Mesendoderm (in vitro differentiated cells): ENCODE measurements around the gene FAM3D.

Experiments
- DNase-seq: peaks from one replicate; pipeline ENCODE4 v3.0.0; 2013
- H2AK5ac ChIP-seq: 2 replicates; pipeline ENCODE4 v1.6.1; 2013; ENCODE audit warnings: low read length, inconsistent platforms
- H2BK120ac ChIP-seq: 2 replicates; pipeline ENCODE4 v1.6.1; 2013; ENCODE audit warnings: low read depth, mild to moderate bottlenecking, low read length, moderate library complexity, mixed read lengths
- H2BK15ac ChIP-seq: replicated peaks from 2 replicates; pipeline ENCODE4 v1.6.1; 2013; ENCODE audit warnings: low read depth, mild to moderate bottlenecking, moderate library complexity
- H2BK5ac ChIP-seq: 2 replicates; pipeline ENCODE4 v1.6.1; 2013; ENCODE audit warnings: low read length, inconsistent platforms
- H3K18ac ChIP-seq: 2 replicates; pipeline ENCODE4 v1.6.1; 2013; ENCODE audit warnings: mild to moderate bottlenecking, low read length, mixed read lengths
- H3K23ac ChIP-seq: one replicate; pipeline ENCODE4 v1.6.1; 2013; ENCODE audit warnings: low read length
- H3K27ac ChIP-seq: 2 replicates; pipeline ENCODE4 v1.5.1; 2013; ENCODE audit warnings: low read depth, mild to moderate bottlenecking, inconsistent platforms, low read length, moderate library complexity
- H3K27me3 ChIP-seq: 2 replicates; pipeline ENCODE4 v1.6.1; 2013; ENCODE audit warnings: low read length, control low read depth, mild to moderate bottlenecking, inconsistent platforms; ENCODE audit not compliant: insufficient read depth, poor library complexity
- H3K36me3 ChIP-seq: 2 replicates; pipeline ENCODE4 v1.6.1; 2013; ENCODE audit warnings: low read length, inconsistent platforms; ENCODE audit not compliant: control insufficient read depth, insufficient read depth
- H3K4ac ChIP-seq: one replicate; pipeline ENCODE4 v1.6.1; 2013; ENCODE audit warnings: low read depth, mild to moderate bottlenecking, low read length, moderate library complexity
- H3K4me1 ChIP-seq: 2 replicates; pipeline ENCODE4 v1.6.1; 2013; ENCODE audit warnings: low read depth, low read length, inconsistent platforms; ENCODE audit not compliant: control insufficient read depth
- H3K4me2 ChIP-seq: 2 replicates; pipeline ENCODE4 v1.6.1; 2013; ENCODE audit warnings: low read length
- H3K4me3 ChIP-seq: 2 replicates; pipeline ENCODE4 v1.5.1; 2013; ENCODE audit warnings: mild to moderate bottlenecking, low read length
- H3K56ac ChIP-seq: one replicate; pipeline ENCODE4 v1.6.1; 2013; ENCODE audit warnings: low read length
- H3K79me1 ChIP-seq: 2 replicates; pipeline ENCODE4 v1.6.1; 2013; ENCODE audit warnings: low read length, inconsistent platforms
- H3K79me2 ChIP-seq: 2 replicates; pipeline ENCODE4 v1.6.1; 2013; ENCODE audit warnings: mild to moderate bottlenecking, low read length; ENCODE audit not compliant: control insufficient read depth, insufficient read depth
- H3K9ac ChIP-seq: 2 replicates; pipeline ENCODE4 v1.6.1; 2013; ENCODE audit warnings: low read length, inconsistent platforms
- H4K5ac ChIP-seq: one replicate; pipeline ENCODE4 v1.6.1; 2013; ENCODE audit warnings: low read length
- H4K8ac ChIP-seq: one replicate; pipeline ENCODE4 v1.6.1; 2013; ENCODE audit warnings: low read depth, mild to moderate bottlenecking, control low read depth, low read length, moderate library complexity
- WGBS: extraction: QIAGEN DNeasy Blood & Tissue Kit; methylation state at CpG from one replicate; pipeline ENCODE4 v1.1.7; 2013; ENCODE audit warnings: low lambda C conversion rate, missing lambda C conversion rate; ENCODE audit not compliant: insufficient coverage; ENCODE audit errors: extremely low coverage; 5-methylcytosine and 5-hydroxymethylcytosine counted together

Gene FAM3D

DNA sequence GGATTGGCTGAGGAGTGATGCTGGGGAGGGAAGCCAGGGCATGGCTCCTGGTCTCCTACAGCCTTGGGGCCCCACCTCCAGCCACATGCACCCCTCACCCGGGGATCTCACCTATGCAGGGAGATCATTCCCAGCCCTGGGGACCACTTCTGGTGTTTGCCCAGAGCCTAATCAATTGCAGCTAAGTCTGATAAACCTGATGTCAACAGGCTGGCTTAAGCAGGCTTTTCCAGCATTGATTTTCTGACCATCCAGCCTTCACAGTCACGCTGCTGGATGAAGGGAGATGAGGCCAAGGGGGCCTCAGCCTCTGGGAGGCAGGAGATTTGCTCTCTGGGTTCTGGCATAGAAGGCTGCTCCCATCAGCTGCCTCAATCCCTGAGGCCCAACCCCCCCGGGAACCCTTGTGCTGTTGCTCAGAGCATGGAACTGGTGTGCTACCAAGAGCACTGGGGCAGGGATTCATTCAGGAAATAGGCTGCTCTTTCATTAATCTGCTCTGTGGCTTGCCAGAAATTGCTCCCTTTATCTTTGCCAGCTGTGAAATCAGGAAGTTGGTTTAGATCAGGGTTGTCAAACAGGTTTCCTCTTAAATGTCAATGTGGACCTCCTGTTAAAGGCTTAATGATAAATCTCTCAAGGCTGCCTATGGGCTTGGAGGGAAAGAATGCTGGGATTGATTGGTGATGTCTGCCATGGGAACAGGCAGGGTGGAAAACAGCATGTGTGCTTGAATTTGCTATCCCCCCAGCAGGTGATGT, 19.0 kb downstream of the FAM3D start:
- Histone ChIP-seq H3K27ac (no peak overlapping the region), H3K18ac (no peak overlapping the region), H2BK5ac (no peak overlapping the region), H3K56ac (no peak overlapping the region), H3K23ac (no peak overlapping the region), H3K36me3 (no peaks in the 10 kb centered on the region), H3K4me3 (no peak overlapping the region), H3K4ac (no peak overlapping the region), H2AK5ac (no peak overlapping the region), H3K4me2 (no peak overlapping the region), H4K5ac (no peak overlapping the region), H3K79me1 (no peaks in the 10 kb centered on the region), H2BK120ac (no peak overlapping the region), H3K4me1 (no peaks in the 10 kb centered on the region), H3K9ac (no peak overlapping the region), H4K8ac (no peak overlapping the region), H3K27me3 (no peaks in the 10 kb centered on the region), H3K79me2 (no peaks in the 10 kb centered on the region), H2BK15ac (no peak overlapping the region)
- no CpG with 5 or more reads among the region's 3 CpGs for WGBS
- DNase-seq: peak; percentile 60

DNA sequence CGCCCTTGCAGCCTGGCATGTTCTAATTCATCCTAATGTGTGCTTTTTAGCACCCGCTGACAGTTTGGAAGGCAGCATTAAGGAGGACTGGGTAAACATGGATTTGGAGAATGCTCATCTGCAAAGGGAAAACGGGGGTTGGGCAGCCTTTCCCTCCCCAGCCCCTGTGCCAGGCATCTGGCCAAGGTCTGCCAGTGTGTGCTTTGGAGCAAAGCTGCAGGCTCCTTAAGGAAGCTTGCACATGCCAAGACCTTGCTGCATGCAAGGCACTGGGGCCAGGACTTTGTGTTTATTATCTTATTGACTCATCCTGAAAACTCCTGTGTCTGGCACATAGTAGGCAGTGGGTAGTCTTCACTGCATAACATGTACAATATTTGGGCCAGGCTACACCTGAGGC, 20.1 kb downstream of the FAM3D start:
- Histone ChIP-seq H3K27ac (no peak overlapping the region), H3K79me1 (no peaks in the 10 kb centered on the region), H3K4me2 (no peak overlapping the region), H3K56ac (no peak overlapping the region), H2BK15ac (no peak overlapping the region), H3K36me3 (no peaks in the 10 kb centered on the region), H3K9ac (no peak overlapping the region), H3K23ac (no peak overlapping the region), H2BK120ac (no peak overlapping the region), H4K8ac (no peak overlapping the region), H3K18ac (no peak overlapping the region), H2BK5ac (no peak overlapping the region), H3K4ac (no peak overlapping the region), H3K79me2 (no peaks in the 10 kb centered on the region), H3K4me3 (no peak overlapping the region), H4K5ac (no peak overlapping the region), H3K27me3 (no peaks in the 10 kb centered on the region), H3K4me1 (no peaks in the 10 kb centered on the region), H2AK5ac (no peak overlapping the region)
- no peak for DNase-seq
- WGBS: no CpG with 5 or more reads among the region's 3 CpGs

DNA sequence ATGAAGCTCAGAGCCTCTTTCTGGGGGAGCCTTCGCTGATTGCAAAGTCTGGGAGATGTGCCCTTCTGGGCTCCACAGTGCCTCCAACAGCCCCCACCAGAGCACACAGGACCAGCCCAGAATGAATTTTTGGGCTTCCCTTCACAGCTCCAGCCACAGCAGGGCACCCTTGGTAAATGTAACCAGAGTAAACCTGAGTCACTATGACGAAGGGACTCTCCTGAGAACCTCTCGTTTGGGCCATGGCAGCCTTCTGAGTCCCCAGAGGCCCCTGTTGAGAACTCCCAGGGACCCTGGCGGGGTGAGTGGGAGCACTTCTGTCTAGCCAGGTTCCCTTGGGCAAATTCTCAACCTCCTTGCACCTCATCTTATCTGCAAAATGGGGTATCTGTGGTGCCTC, 20.8 kb downstream of the FAM3D start:
- H3K4me1 ChIP-seq: no peaks in the 10 kb centered on the region
- no peak overlapping the region for H3K4me3 ChIP-seq
- H4K5ac ChIP-seq: no peak overlapping the region
- H3K4me2 ChIP-seq: no peak overlapping the region
- no peak overlapping the region for H2BK15ac ChIP-seq
- no peaks in the 10 kb centered on the region for H3K27me3 ChIP-seq
- H2BK5ac ChIP-seq: no peak overlapping the region
- H3K18ac ChIP-seq: no peak overlapping the region
- H2BK120ac ChIP-seq: no peak overlapping the region
- H3K79me1 ChIP-seq: no peaks in the 10 kb centered on the region
- no peaks in the 10 kb centered on the region for H3K79me2 ChIP-seq
- H3K9ac ChIP-seq: no peak overlapping the region
- no peak overlapping the region for H3K27ac ChIP-seq
- no peak overlapping the region for H3K4ac ChIP-seq
- H3K56ac ChIP-seq: no peak overlapping the region
- DNase-seq: no peak
- no peak overlapping the region for H2AK5ac ChIP-seq
- no CpG with 5 or more reads among the region's 4 CpGs for WGBS
- no peak overlapping the region for H3K23ac ChIP-seq
- H3K36me3 ChIP-seq: no peaks in the 10 kb centered on the region
- no peak overlapping the region for H4K8ac ChIP-seq

DNA sequence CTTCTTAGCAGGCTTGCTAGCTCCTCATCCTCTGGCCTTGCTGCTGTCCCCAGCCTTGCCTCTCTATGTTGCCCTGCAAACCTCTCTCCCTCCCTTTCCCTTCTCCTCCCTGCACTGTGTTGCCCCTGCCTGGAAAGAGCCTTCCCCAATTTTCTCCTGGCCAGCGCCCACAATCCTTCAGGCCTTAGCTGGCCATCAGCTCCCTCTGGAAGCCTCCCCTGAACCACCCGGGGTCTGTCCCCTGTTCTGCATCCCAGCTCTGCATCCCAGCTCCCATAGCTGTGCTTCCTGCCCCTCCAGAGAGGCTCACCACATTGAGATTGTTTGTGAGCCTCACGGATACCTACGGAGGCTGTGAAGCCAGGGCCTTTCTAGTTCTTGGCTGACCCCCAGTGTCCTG, 23.7 kb downstream of the FAM3D start:
- no peak overlapping the region for H3K9ac ChIP-seq
- no peak overlapping the region for H3K23ac ChIP-seq
- no peak for DNase-seq
- no peaks in the 10 kb centered on the region for H3K4me1 ChIP-seq
- H3K79me1 ChIP-seq: no peaks in the 10 kb centered on the region
- H2AK5ac ChIP-seq: no peak overlapping the region
- H2BK120ac ChIP-seq: no peak overlapping the region
- H3K27ac ChIP-seq: no peak overlapping the region
- H3K4ac ChIP-seq: no peak overlapping the region
- H2BK15ac ChIP-seq: no peak overlapping the region
- no peak overlapping the region for H3K4me3 ChIP-seq
- no peaks in the 10 kb centered on the region for H3K36me3 ChIP-seq
- no peak overlapping the region for H3K4me2 ChIP-seq
- no peak overlapping the region for H2BK5ac ChIP-seq
- no peaks in the 10 kb centered on the region for H3K27me3 ChIP-seq
- no peak overlapping the region for H3K18ac ChIP-seq
- no peak overlapping the region for H4K8ac ChIP-seq
- H3K56ac ChIP-seq: no peak overlapping the region
- no peaks in the 10 kb centered on the region for H3K79me2 ChIP-seq
- no CpG with 5 or more reads among the region's 4 CpGs for WGBS
- H4K5ac ChIP-seq: no peak overlapping the region

DNA sequence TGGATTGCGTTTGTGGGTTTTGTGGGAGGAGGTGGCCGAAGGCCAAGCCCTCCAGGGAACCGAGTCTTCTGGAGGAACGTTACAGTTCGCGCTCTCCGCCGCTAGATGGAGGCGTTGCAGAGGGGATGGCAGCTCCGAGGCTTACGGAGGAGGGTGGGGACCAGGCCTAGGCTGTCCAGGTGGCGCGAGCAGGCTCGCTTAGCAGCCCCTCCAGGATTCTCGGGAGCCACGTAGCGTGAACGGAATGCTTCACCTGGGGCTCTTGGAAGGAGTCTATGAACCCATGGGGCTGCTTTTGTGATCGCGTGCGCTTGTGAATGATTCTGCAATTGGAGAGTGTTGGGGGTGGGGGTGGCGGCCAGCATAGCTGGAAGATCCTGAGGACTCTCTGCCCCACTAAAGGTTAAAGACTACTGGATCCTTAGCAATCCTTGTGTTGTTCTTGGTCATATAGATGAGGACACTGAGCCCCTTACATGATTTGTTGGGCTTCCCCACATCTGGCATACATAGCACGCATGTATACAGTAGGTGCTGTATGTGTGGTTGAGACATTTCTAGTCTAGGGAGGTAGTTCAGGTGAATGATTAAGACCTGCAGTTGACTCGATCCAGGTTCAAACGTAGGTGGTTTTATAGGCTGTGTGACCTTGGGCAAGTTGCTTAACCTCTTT, 25.7 kb downstream of the FAM3D start:
- Histone ChIP-seq H3K4me1 (no peaks in the 10 kb centered on the region), H3K4ac (no peak overlapping the region), H4K5ac (no peak overlapping the region), H2BK120ac (no peak overlapping the region), H3K23ac (no peak overlapping the region), H3K18ac (no peak overlapping the region), H3K4me2 (no peak overlapping the region), H2BK15ac (no peak overlapping the region), H3K27me3 (no peaks in the 10 kb centered on the region), H4K8ac (no peak overlapping the region), H3K9ac (no peak overlapping the region), H3K79me2 (no peaks in the 10 kb centered on the region), H3K36me3 (no peaks in the 10 kb centered on the region), H3K56ac (peak overlapping the region; percentile 60), H3K79me1 (no peaks in the 10 kb centered on the region), H2AK5ac (no peak overlapping the region), H2BK5ac (no peak overlapping the region), H3K27ac (no peak overlapping the region), H3K4me3 (no peak overlapping the region)
- peak; percentile 88 for DNase-seq
- no CpG with 5 or more reads among the region's 25 CpGs for WGBS
